GM12873 (cell line): ENCODE measurements around the gene STIM2.

Experiments
- CTCF ChIP-seq: IDR thresholded peaks from 2 replicates; pipeline ENCODE4 v1.5.1; 2012; ENCODE audit warnings: low read depth, mild to moderate bottlenecking, moderate library complexity, low read length, control low read depth; ENCODE audit not compliant: insufficient read depth; ENCODE audit errors: missing control alignments

The STIM2 gene

GRCh38 chr4:26885912-26886274 lies 25.3 kb downstream of the STIM2 start:
- no peak for TF ChIP-seq CTCF

DNA sequence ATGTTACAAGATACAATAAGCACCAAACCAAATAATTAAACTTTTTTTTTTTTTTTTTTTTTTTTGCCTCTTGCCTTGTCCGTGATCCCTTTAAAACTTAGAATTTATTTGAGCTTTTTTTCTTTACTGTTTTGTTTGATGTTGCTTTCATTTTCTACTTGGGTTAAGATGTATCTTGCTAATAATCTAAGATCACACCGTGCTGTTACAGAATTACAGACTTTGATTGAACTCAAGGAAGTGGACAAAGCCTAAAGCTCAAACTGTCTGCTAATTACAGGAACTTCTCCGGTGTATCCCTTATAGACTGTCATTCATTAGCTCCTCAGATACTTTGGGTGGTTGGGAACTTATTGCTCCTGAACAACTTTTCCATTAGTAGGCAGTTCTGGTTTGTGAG lies 26.5 kb downstream of the STIM2 start:
- no peak for TF ChIP-seq CTCF

DNA sequence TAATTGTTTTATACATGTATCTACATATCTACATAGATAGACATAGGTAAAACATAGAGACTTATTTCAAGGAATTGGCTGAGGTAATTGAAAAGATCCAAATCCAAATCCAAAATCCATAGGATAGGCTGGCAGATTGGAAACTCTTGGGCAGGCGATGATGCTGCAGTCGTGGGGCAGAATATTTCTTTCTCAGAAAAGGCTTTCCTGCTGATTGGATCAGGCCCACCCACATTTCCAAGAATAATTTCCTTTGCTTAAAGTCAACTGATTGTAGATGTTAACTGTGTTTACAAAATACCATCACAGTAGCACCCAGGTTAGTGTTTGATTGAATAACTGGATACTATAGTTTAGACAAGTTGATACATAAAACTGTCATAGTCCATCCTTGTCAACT lies 27.2 kb downstream of the STIM2 start:
- no peak for TF ChIP-seq CTCF

- TF ChIP-seq CTCF, result no peak
Measured at GRCh38 chr4:26889356-26889755, 28.7 kb downstream of the STIM2 start.

- no peak for TF ChIP-seq CTCF
Measured at GRCh38 chr4:26891054-26891453, 30.4 kb downstream of the STIM2 start.

GRCh38 chr4:26891867-26892266 lies 31.2 kb downstream of the STIM2 start:
- TF ChIP-seq CTCF, result no peak

DNA sequence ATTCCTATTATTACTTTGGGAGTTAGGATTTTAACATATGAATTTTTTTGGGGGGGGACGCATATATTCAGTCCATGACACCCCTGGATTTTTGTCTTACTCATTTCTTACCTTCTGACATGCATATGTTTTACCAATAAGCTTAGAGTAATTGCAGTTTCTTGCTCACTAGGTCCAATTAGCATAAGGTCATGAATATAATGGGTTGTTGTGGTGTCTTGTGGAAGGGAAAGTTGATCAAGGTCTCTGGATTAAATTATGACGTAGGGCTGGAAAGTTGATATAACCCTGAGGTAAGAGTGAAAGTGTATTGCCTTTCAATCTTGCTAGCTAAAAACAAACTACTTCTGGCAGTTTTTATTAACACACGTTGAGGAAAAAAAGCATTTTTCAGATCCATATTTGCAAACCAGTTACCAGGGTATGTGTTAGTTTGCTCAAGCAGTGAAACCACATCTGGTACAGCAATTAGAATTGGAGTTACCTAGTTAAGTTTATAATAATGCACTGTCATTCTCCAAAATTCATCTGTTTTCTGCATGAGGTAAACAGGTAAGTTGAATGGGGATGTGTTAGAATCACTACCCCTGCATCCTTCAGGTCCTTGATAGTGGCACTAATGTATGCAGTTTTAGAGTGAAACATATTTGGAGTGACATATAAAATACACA lies 32.0 kb downstream of the STIM2 start:
- TF ChIP-seq CTCF, result no peak
